ENCODE measurements around the gene AFP.

The AFP gene

GRCh38 chr4:73477176-73477575 is 41.2 kb downstream of the AFP start:
- Histone ChIP-seq H3K27ac (no peak overlapping the region), H3K4me2 (ENCODE audit: low read length) (no peak overlapping the region), H3K4me1 (no peaks in the 10 kb centered on the region), H3K9ac (no peak overlapping the region), H3K9me3 (ENCODE audit: control insufficient read depth, low read length) (no peaks in the 10 kb centered on the region), H2AFZ (no peak overlapping the region), H3K4me3 (ENCODE audit: low read depth, low read length) (no peak overlapping the region), H3K36me3 (ENCODE audit: control insufficient read depth, insufficient read depth, low read length) (no peaks in the 10 kb centered on the region), H3K27me3 (ENCODE audit: control insufficient read depth, insufficient read depth, low read length) (no peaks in the 10 kb centered on the region), H3K79me2 (no peaks in the 10 kb centered on the region)
- TF ChIP-seq, protein P1, sequence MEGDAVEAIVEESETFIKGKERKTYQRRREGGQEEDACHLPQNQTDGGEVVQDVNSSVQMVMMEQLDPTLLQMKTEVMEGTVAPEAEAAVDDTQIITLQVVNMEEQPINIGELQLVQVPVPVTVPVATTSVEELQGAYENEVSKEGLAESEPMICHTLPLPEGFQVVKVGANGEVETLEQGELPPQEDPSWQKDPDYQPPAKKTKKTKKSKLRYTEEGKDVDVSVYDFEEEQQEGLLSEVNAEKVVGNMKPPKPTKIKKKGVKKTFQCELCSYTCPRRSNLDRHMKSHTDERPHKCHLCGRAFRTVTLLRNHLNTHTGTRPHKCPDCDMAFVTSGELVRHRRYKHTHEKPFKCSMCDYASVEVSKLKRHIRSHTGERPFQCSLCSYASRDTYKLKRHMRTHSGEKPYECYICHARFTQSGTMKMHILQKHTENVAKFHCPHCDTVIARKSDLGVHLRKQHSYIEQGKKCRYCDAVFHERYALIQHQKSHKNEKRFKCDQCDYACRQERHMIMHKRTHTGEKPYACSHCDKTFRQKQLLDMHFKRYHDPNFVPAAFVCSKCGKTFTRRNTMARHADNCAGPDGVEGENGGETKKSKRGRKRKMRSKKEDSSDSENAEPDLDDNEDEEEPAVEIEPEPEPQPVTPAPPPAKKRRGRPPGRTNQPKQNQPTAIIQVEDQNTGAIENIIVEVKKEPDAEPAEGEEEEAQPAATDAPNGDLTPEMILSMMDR (IDR thresholded peaks at IDR 0.05) = no peak

GRCh38 chr4:73479323-73479722 is 43.3 kb downstream of the AFP start:
- Histone ChIP-seq H3K4me1 (no peaks in the 10 kb centered on the region), H3K79me2 (no peaks in the 10 kb centered on the region), H3K27me3 (ENCODE audit: control insufficient read depth, insufficient read depth, low read length) (no peaks in the 10 kb centered on the region), H2AFZ (no peak overlapping the region), H3K27ac (no peak overlapping the region), H3K9ac (no peak overlapping the region), H3K36me3 (ENCODE audit: control insufficient read depth, insufficient read depth, low read length) (no peaks in the 10 kb centered on the region), H3K4me2 (ENCODE audit: low read length) (no peak overlapping the region), H3K9me3 (ENCODE audit: control insufficient read depth, low read length) (no peaks in the 10 kb centered on the region), H3K4me3 (ENCODE audit: low read depth, low read length) (no peak overlapping the region)
- TF ChIP-seq, protein P1 (IDR thresholded peaks at IDR 0.05) = no peak

- Histone ChIP-seq H3K4me3 (ENCODE audit: low read depth, low read length) (no peak within 1 kb of the TSS), H3K27me3 (ENCODE audit: control insufficient read depth, insufficient read depth, low read length) (no peaks in the 10 kb centered on the region), H3K9ac (no peak within 1 kb of the TSS), H3K4me2 (ENCODE audit: low read length) (no peak within 1 kb of the TSS), H3K27ac (no peak within 1 kb of the TSS), H3K4me1 (no peaks in the 10 kb centered on the region), H3K36me3 (ENCODE audit: control insufficient read depth, insufficient read depth, low read length) (no peaks in the 10 kb centered on the region), H3K79me2 (no peaks in the 10 kb centered on the region), H3K9me3 (ENCODE audit: control insufficient read depth, low read length) (no peaks in the 10 kb centered on the region), H2AFZ (no peak within 1 kb of the TSS)
- TF ChIP-seq, protein P1 (IDR thresholded peaks at IDR 0.05) = no peak
Measured at GRCh38 chr4:73481358-73481757, 45.3 kb downstream of the AFP start, which contains the start of gene AFM. TSS of gene AFM (plus strand) at chr4:73481745. CDS start at chr4:73481776, 31 bp downstream.

- Histone ChIP-seq H3K9ac (no peak overlapping the region), H3K36me3 (ENCODE audit: control insufficient read depth, insufficient read depth, low read length) (no peaks in the 10 kb centered on the region), H3K27me3 (ENCODE audit: control insufficient read depth, insufficient read depth, low read length) (no peaks in the 10 kb centered on the region), H3K4me1 (no peaks in the 10 kb centered on the region), H3K4me2 (ENCODE audit: low read length) (no peak overlapping the region), H3K79me2 (no peaks in the 10 kb centered on the region), H3K4me3 (ENCODE audit: low read depth, low read length) (no peak overlapping the region), H3K27ac (no peak overlapping the region), H3K9me3 (ENCODE audit: control insufficient read depth, low read length) (no peaks in the 10 kb centered on the region), H2AFZ (no peak overlapping the region)
- TF ChIP-seq, protein P1 (IDR thresholded peaks at IDR 0.05) = no peak
Measured at GRCh38 chr4:73485085-73485484, 49.1 kb downstream of the AFP start.

DNA sequence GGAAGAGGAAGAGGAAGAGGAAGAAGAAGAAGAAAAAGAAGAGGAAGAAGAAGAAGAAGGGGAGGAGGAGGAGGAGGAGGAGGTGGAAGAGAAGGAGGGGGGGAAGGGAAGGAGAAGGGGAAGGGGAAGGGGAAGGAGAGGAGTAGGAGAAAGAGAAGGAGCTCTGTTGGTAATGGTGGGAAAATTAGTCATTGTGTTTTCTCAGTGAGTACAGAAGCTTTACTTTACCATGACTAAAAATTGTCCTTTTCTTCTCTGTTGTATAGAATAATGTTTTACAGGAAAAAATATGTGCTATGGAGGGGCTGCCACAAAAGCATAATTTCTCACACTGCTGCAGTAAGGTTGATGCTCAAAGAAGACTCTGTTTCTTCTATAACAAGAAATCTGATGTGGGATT is 49.6 kb downstream of the AFP start:
- Histone ChIP-seq H3K4me3 (ENCODE audit: low read depth, low read length) (no peak overlapping the region), H3K4me1 (no peaks in the 10 kb centered on the region), H2AFZ (no peak overlapping the region), H3K27me3 (ENCODE audit: control insufficient read depth, insufficient read depth, low read length) (no peaks in the 10 kb centered on the region), H3K9me3 (ENCODE audit: control insufficient read depth, low read length) (no peaks in the 10 kb centered on the region), H3K27ac (no peak overlapping the region), H3K9ac (no peak overlapping the region), H3K36me3 (ENCODE audit: control insufficient read depth, insufficient read depth, low read length) (no peaks in the 10 kb centered on the region), H3K79me2 (no peaks in the 10 kb centered on the region), H3K4me2 (ENCODE audit: low read length) (no peak overlapping the region)
- TF ChIP-seq, protein P1 (IDR thresholded peaks at IDR 0.05) = no peak
